Lung (tissue), 12 donors: ENCODE measurements around the gene CUBN. TPM values are rescaled to one million over a fixed set of nuclear protein-coding genes. Genes with fewer than 3 reads are reported as not detected.

Experiments
- ATAC-seq: fragments of 200-7000 bp; cut with Tn5 transposase; one replicate; pipeline ENCODE4 v1.9.1; 2020; ENCODE audit warnings: moderate number of reproducible peaks; ENCODE audit not compliant: insufficient read depth, low FRiP score
- DNase-seq, 3 donors: peaks; one replicate each; pipeline ENCODE4 v3.0.0-alpha.2; 2013 to 2017
- H3K27ac ChIP-seq, 2 donors: one replicate each; pipeline ENCODE4 v1.5.1; 2013; ENCODE audit warnings: mild to moderate bottlenecking in 2 of 2, moderate library complexity in 2 of 2, control low read depth in 1 of 2, inconsistent platforms in 1 of 2, low read depth in 1 of 2, low read length in 1 of 2
- H3K27me3 ChIP-seq, 3 donors: one replicate each; pipeline ENCODE4 v1.5.1; 2013; ENCODE audit warnings: low read length in 2 of 3; ENCODE audit not compliant: control insufficient read depth in 3 of 3, insufficient read depth in 3 of 3
- H3K36me3 ChIP-seq, 4 donors: one replicate each; pipeline ENCODE4 v1.5.1; 2013; ENCODE audit warnings: low read length in 4 of 4, mild to moderate bottlenecking in 1 of 4, moderate library complexity in 1 of 4; ENCODE audit not compliant: control insufficient read depth in 4 of 4, insufficient read depth in 4 of 4
- H3K4me1 ChIP-seq, 5 donors: one replicate each; pipeline ENCODE4 v1.5.1; 2013; ENCODE audit warnings: low read length in 5 of 5, mild to moderate bottlenecking in 2 of 5, moderate library complexity in 1 of 5; ENCODE audit not compliant: control insufficient read depth in 5 of 5, insufficient read depth in 5 of 5
- H3K4me3 ChIP-seq: one replicate; pipeline ENCODE4 v1.5.1; 2013; ENCODE audit warnings: mild to moderate bottlenecking, control low read depth, moderate library complexity
- H3K9ac ChIP-seq, 2 donors: one replicate each; pipeline ENCODE4 v1.5.1; 2013; ENCODE audit warnings: low read length in 2 of 2, control low read depth in 1 of 2; ENCODE audit not compliant: insufficient read depth in 1 of 2
- H3K9me3 ChIP-seq, 4 donors: one replicate each; pipeline ENCODE4 v1.5.1; 2013; ENCODE audit warnings: low read length in 3 of 4, mild to moderate bottlenecking in 1 of 4, moderate library complexity in 1 of 4; ENCODE audit not compliant: control insufficient read depth in 4 of 4, insufficient read depth in 3 of 4
- WGBS, 2 donors: extraction: QIAGEN DNeasy Blood & Tissue Kit; methylation state at CpG; one replicate each; pipeline ENCODE4 v1.1.7; 2013; 5-methylcytosine and 5-hydroxymethylcytosine counted together
- polyA plus RNA-seq, 2 donors: library from polyadenylated mRNA; stranded (reverse); fragments of 200-250 nt; gene quantifications; one replicate each; pipeline ENCODE4 v1.2.1, GENCODE V29; 2013
- total RNA-seq, 2 donors: library from RNA; depleted of rRNA in 1 of 2; stranded (reverse); fragments of >200 nt in 1 of 2; gene quantifications; one replicate each; pipeline ENCODE4 v1.2.1, GENCODE V29; 2014 to 2021
- TF ChIP-seq, protein P1 (sequence below): IDR thresholded peaks from 2 replicates; pipeline ENCODE4 v1.5.1; 2012; ENCODE audit warnings: mild to moderate bottlenecking; ENCODE audit errors: control extremely low read depth, extremely low read depth
- donor health status: control.
- donor health status: control.
- donor health status: Bipolar disorder and iron deficiency.
- donor health status: healthy.
- donor health status: DM: yes; HTN: yes; CAD: no.

The CUBN gene
- total and polyA plus RNA-seq, 4 donors: 0.33 to 5.1 (median 1.0) TPM

DNA sequence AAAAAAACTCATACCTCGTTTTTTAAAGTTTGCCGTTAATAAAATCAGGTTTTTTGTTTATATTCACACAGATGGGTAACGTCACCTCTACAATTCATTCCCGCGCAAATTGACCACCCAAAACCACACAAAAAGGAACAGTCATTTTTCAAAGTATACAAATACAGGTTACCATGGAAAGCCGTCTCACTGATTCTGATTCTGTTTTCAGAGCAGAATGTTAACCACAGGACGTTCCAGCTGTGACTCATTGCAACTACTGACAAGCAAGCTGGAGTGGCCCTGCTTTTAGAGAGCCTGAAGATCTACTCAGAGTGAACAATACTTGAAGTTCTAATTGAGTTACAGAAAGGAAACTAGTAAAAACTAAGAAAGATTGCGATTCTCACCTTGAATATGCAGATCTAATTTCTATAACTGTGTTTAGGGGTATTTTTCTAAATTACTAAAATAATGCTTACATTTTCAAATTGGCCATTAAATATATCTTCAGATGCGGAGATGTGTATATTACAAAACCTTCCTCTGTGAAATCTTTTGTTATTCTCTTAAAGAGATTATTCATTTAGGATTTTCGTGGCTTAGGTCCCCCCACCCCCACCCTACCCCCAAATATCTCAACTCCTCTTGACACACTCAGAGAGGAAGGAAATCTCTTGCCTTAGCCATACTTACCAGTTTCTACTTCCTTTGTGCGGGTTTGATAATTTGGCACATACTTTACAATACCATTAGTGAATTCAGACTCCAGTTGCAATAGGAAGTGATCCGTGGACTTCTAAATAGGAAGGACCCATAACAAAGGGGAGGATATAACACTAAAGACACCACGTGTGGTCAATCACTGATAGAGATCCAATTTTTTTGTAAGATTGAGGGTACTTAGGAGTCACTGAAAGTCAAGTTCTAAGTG, 106.0 kb downstream of the CUBN start:
- TF ChIP-seq, protein P1, sequence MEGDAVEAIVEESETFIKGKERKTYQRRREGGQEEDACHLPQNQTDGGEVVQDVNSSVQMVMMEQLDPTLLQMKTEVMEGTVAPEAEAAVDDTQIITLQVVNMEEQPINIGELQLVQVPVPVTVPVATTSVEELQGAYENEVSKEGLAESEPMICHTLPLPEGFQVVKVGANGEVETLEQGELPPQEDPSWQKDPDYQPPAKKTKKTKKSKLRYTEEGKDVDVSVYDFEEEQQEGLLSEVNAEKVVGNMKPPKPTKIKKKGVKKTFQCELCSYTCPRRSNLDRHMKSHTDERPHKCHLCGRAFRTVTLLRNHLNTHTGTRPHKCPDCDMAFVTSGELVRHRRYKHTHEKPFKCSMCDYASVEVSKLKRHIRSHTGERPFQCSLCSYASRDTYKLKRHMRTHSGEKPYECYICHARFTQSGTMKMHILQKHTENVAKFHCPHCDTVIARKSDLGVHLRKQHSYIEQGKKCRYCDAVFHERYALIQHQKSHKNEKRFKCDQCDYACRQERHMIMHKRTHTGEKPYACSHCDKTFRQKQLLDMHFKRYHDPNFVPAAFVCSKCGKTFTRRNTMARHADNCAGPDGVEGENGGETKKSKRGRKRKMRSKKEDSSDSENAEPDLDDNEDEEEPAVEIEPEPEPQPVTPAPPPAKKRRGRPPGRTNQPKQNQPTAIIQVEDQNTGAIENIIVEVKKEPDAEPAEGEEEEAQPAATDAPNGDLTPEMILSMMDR: no peak
- no peaks in the 10 kb centered on the region for H3K36me3 ChIP-seq
- H3K4me1 ChIP-seq: peaks cover 0 to 19% (median 6%) of the 10 kb centered on the region in 5 donors
- peak overlapping the region; percentile 33 to 75 for H3K27ac ChIP-seq
- H3K27me3 ChIP-seq: no peaks in the 10 kb centered on the region
- ATAC-seq (peak; percentile 90), DNase-seq (peak; percentile 71 to 92 (median 90))
- H3K9ac ChIP-seq: peak overlapping the region in 1 of 2 donors; percentile 7
- H3K4me3 ChIP-seq: no peak overlapping the region
- 12 to 23% methylated on average over 13 of the region's 13 CpGs for WGBS, 2 donors
- H3K9me3 ChIP-seq: no peaks in the 10 kb centered on the region

DNA sequence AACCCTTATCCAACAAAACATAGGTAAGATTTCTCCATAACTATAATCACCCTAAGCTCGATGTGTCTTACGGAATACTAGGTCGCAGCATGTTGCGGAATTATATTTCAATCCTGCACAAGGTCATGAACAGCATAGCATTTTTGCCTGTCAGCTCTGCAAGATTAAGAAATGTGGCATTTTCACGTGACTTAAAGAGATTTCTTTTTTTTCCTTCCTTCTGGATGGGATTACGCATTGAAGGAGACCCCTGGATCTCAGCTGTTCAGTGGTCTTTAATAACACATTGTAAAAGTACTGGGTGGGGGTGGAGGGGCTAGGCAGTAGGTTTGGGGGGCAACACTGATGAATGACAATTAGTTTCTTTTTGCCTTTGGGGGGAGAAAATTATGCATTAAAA, 106.7 kb downstream of the CUBN start:
- 52 to 72% methylated on average over 6 of the region's 6 CpGs for WGBS, 2 donors
- TF ChIP-seq, protein P1: no peak
- Histone ChIP-seq H3K27me3 (no peaks in the 10 kb centered on the region), H3K36me3 (no peaks in the 10 kb centered on the region), H3K4me1 (peaks cover 0 to 19% (median 6%) of the 10 kb centered on the region in 5 donors), H3K27ac (no peak overlapping the region), H3K4me3 (no peak overlapping the region), H3K9me3 (no peaks in the 10 kb centered on the region), H3K9ac (peak overlapping the region in 1 of 2 donors; percentile 7)
- DNase-seq: peak in 2 of 3 donors; percentile 50 to 67
- no peak for ATAC-seq

DNA sequence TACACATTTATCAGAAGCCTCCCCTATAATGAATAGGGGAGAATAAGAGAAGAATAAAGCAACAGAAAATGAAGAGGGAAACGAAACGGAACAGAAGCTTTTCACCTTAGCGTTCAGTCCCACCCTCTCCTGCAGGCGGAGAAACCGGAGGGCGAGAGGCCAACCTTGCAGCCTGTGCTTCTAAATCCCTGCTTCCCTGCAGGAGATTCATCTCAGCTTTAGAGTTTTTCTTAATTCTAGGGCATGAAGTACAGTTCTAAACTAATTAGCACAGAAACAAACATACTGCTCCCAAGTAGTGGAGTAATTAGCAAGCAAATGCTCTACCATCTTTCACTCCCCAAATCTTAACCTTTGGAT, 107.2 kb downstream of the CUBN start:
- H3K4me1 ChIP-seq: peaks cover 0 to 19% (median 6%) of the 10 kb centered on the region in 5 donors
- ATAC-seq: no peak
- H3K4me3 ChIP-seq: no peak overlapping the region

More for the DNA sequence above, 107.2 kb downstream of the CUBN start:
- Histone ChIP-seq H3K9me3 (no peaks in the 10 kb centered on the region), H3K27ac (no peak overlapping the region), H3K36me3 (no peaks in the 10 kb centered on the region), H3K9ac (no peak overlapping the region), H3K27me3 (no peaks in the 10 kb centered on the region)
- TF ChIP-seq, protein P1: no peak
- 88% methylated on average over 6 of the region's 6 CpGs for WGBS, 2 donors
- DNase-seq: no peak
